GM12878 (cell line): ENCODE measurements around the gene NFYA. TPM values are rescaled to one million over a fixed set of nuclear protein-coding genes. Genes with fewer than 3 reads are reported as not detected.

Experiments used
- ATAC-seq: fragments of 200-7000 bp; cut with Tn5 transposase; 3 replicates; pipeline ENCODE4 v1.9.1; 2020; ENCODE audit warnings: mild to moderate bottlenecking, moderate library complexity
- BruUV-seq: library from RNA; stranded (reverse); fragments of 400-500 nt; replicated peaks from 2 replicates; lab custom pipeline; 2021; lab: Mats Ljungman, UMichigan
- CTCF ChIA-PET: fragments of 300-600 bp; sonication (Branson Sonifier 250); formaldehyde crosslinking; extraction: SDS; loops from one replicate; lab custom pipeline; 2021; ENCODE audit warnings: inconsistent platforms; lab: Yijun Ruan, JAX
- POLR2A ChIA-PET: fragments of 350-600 bp; formaldehyde crosslinking; extraction: SDS; loops from one replicate; lab custom pipeline; 2021; ENCODE audit warnings: inconsistent platforms; lab: Charles Lee
- RAD21 ChIA-PET: fragments of 300-600 bp; sonication (Branson Sonifier 250); formaldehyde crosslinking; loops from one replicate; lab custom pipeline; 2023; ENCODE audit warnings: antibody characterized with exemption; ENCODE audit not compliant: unreplicated experiment; lab: Charles Lee
- SMC1A ChIA-PET: fragments of 300-600 bp; sonication (Branson Sonifier 250); formaldehyde crosslinking; loops from one replicate; lab custom pipeline; 2023; ENCODE audit not compliant: unreplicated experiment, uncharacterized antibody; lab: Charles Lee
- DNase-seq: peaks from one replicate; pipeline ENCODE4 v3.0.0-alpha.2; 2011; ENCODE audit warnings: low read depth, low spot score
- FAIRE-seq: peaks from 3 replicates; lab custom pipeline; 2011; peaks lifted over from hg19 to GRCh38; lab: Jason Lieb, UNC
- H2AFZ ChIP-seq: 2 replicates; pipeline ENCODE4 v1.6.0; 2011; ENCODE audit warnings: low read depth, low read length, control low read depth; ENCODE audit not compliant: control insufficient read depth
- H3K27ac ChIP-seq: 2 replicates; pipeline ENCODE4 v1.5.1; 2011; ENCODE audit warnings: control low read depth; ENCODE audit not compliant: control insufficient read depth, insufficient read depth
- H3K27me3 ChIP-seq, 2 experiments: replicated peaks in 1 of 2; 2 replicates each; pipeline versions ENCODE4 v1.6.0 to v1.6.1; 2011; ENCODE audit warnings: low read length in 1 of 2; ENCODE audit not compliant: control insufficient read depth in 2 of 2, insufficient read depth in 2 of 2
- H3K36me3 ChIP-seq, 2 experiments: 2 replicates each; pipeline ENCODE4 v1.5.1; 2011; ENCODE audit warnings: low read length in 1 of 2; ENCODE audit not compliant: control insufficient read depth in 2 of 2, insufficient read depth in 2 of 2
- H3K4me1 ChIP-seq: 2 replicates; pipeline ENCODE4 v1.6.1; 2011; ENCODE audit warnings: mild to moderate bottlenecking, low read length, moderate library complexity, mixed read lengths; ENCODE audit not compliant: control insufficient read depth, insufficient read depth
- H3K4me2 ChIP-seq: 2 replicates; pipeline ENCODE4 v1.6.0; 2011; ENCODE audit warnings: control low read depth; ENCODE audit not compliant: control insufficient read depth, insufficient read depth
- H3K4me3 ChIP-seq: fragments of 200-600 bp; sonication (generic); 2 replicates; pipeline ENCODE4 v1.5.1; 2016
- H3K79me2 ChIP-seq: 2 replicates; pipeline ENCODE4 v1.6.0; 2011; ENCODE audit warnings: low read length; ENCODE audit not compliant: control insufficient read depth, insufficient read depth
- H3K9ac ChIP-seq: 2 replicates; pipeline ENCODE4 v1.8.0; 2011; ENCODE audit warnings: low read length, control low read depth, mixed read lengths; ENCODE audit not compliant: control insufficient read depth, insufficient read depth
- H3K9me3 ChIP-seq: replicated peaks from 3 replicates; pipeline ENCODE4 v1.5.1; 2011; ENCODE audit warnings: mild to moderate bottlenecking, low read length; ENCODE audit not compliant: control insufficient read depth, insufficient read depth
- H4K20me1 ChIP-seq: 2 replicates; pipeline ENCODE4 v1.6.0; 2011; ENCODE audit not compliant: control insufficient read depth, insufficient read depth
- JUND ChIP-seq: IDR thresholded peaks from 2 replicates; pipeline ENCODE4 v1.6.1; 2012; ENCODE audit warnings: low read depth, mild to moderate bottlenecking, low read length, improper control_type of control experiment, moderate library complexity
- RB1 ChIP-seq: fragments of 450-650 bp; formaldehyde crosslinking; IDR thresholded peaks from 2 replicates; pipeline ENCODE4 v1.6.1; 2017; ENCODE audit warnings: mild to moderate bottlenecking, borderline replicate concordance
- WGBS: methylation state at CpG from one replicate; pipeline ENCODE4 v1.1.6; 2016; ENCODE audit warnings: low lambda C conversion rate; ENCODE audit not compliant: insufficient replicate concordance, insufficient coverage; ENCODE audit errors: missing lambda C conversion rate; 5-methylcytosine and 5-hydroxymethylcytosine counted together
- in situ Hi-C: fragments of 300-500 bp; cut with MboI; formaldehyde crosslinking; loops from 9 replicates; pipeline ENCODE4 v1.14.3; 2018; ENCODE audit warnings: mixed read lengths
- intact Hi-C: fragments of 100-400 bp; cut with micrococcal nuclease; formaldehyde crosslinking; loops from one replicate; pipeline ENCODE4 v1.14.2; 2022; ENCODE audit not compliant: unreplicated experiment
- polyA plus RNA-seq, 11 experiments: library from polyadenylated mRNA; depleted of rRNA in 4 of 11; unstranded in 6 of 11; stranded (reverse) in 5 of 11; fragments of >200 nt; fragmentation: Nextera tagmentation in 4 of 11; fragmentation: Illumina TruSeq in 1 of 11; extraction: Ambion mirVana in 4 of 11; extraction: Trizol in 1 of 11; gene quantifications; 1 replicate in 1 of 11; 2 replicates in 10 of 11; pipeline versions ENCODE4 v1.2.1 to v1.2.3, GENCODE V29; 2011 to 2016; ENCODE audit warnings: inconsistent platforms in 2 of 11, missing spikeins in 2 of 11, low read depth in 1 of 11
- total RNA-seq, 4 experiments: library from RNA; depleted of rRNA in 3 of 4; stranded (reverse); fragments of >200 nt in 3 of 4; fragmentation: Illumina TruSeq in 1 of 4; extraction: Trizol in 1 of 4; gene quantifications; 2 replicates each; pipeline versions ENCODE4 v1.2.1 to v1.2.3, GENCODE V29; 2013 to 2021
- TF ChIP-seq, protein P1 (sequence below): fragments of 450-650 bp; IDR thresholded peaks from 2 replicates; pipeline ENCODE4 v1.6.1; 2017; ENCODE audit warnings: mild to moderate bottlenecking, moderate library complexity

The NFYA gene
- total and polyA plus RNA-seq, 10 of the 15 experiments (the other 5 are each of a cell fraction or from before 2014, with no cell fraction given) = 6.4 to 36.5 (median 19.1) TPM

- TF ChIP-seq, protein P1, sequence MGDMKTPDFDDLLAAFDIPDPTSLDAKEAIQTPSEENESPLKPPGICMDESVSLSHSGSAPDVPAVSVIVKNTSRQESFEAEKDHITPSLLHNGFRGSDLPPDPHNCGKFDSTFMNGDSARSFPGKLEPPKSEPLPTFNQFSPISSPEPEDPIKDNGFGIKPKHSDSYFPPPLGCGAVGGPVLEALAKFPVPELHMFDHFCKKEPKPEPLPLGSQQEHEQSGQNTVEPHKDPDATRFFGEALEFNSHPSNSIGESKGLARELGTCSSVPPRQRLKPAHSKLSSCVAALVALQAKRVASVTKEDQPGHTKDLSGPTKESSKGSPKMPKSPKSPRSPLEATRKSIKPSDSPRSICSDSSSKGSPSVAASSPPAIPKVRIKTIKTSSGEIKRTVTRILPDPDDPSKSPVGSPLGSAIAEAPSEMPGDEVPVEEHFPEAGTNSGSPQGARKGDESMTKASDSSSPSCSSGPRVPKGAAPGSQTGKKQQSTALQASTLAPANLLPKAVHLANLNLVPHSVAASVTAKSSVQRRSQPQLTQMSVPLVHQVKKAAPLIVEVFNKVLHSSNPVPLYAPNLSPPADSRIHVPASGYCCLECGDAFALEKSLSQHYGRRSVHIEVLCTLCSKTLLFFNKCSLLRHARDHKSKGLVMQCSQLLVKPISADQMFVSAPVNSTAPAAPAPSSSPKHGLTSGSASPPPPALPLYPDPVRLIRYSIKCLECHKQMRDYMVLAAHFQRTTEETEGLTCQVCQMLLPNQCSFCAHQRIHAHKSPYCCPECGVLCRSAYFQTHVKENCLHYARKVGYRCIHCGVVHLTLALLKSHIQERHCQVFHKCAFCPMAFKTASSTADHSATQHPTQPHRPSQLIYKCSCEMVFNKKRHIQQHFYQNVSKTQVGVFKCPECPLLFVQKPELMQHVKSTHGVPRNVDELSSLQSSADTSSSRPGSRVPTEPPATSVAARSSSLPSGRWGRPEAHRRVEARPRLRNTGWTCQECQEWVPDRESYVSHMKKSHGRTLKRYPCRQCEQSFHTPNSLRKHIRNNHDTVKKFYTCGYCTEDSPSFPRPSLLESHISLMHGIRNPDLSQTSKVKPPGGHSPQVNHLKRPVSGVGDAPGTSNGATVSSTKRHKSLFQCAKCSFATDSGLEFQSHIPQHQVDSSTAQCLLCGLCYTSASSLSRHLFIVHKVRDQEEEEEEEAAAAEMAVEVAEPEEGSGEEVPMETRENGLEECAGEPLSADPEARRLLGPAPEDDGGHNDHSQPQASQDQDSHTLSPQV = no peak
- no peak for TF ChIP-seq JUND
Measured at GRCh38 chr6:41064841-41065240, 7.9 kb upstream of the NFYA start (continued).

GRCh38 chr6:41065550-41066026 lies 7.2 kb upstream of the NFYA start:
- RAD21 ChIA-PET = no interaction called here

More at GRCh38 chr6:41065550-41066026, 7.2 kb upstream of the NFYA start:
- Histone ChIP-seq H3K4me1 (0 out of 2 replicates have a peak, but pooled peaks cover 1% of the 10 kb centered on the region), H3K9me3 (no peaks in the 10 kb centered on the region), H3K36me3 (peaks cover 0 to 10% of the 10 kb centered on the region in 2 experiments; a peak in 2 of 4 replicates), H3K4me3 (no peak overlapping the region), H3K27me3 (no peaks in the 10 kb centered on the region), H3K27ac (no peak overlapping the region), H4K20me1 (no peaks in the 10 kb centered on the region), H3K79me2 (0 out of 2 replicates have a peak, but pooled peaks cover 3% of the 10 kb centered on the region), H3K9ac (no peak overlapping the region), H2AFZ (no peak overlapping the region), H3K4me2 (no peak overlapping the region)
- ATAC-seq (no peak), DNase-seq (no peak), FAIRE-seq (no peak)
- POLR2A ChIA-PET = interaction anchor here (0.7 kb wide), 1 partner anchor 10 kb away, joined by 3 read pairs; no protein-coding TSS in a partner anchor
- no TSS peak for BruUV-seq
- intact Hi-C loops (no loop called here), in situ Hi-C loops (no loop called here)
- CTCF ChIA-PET = interaction anchor here (0.6 to 1.1 kb wide), 10 partner anchors 9 to 211 kb away, joined by 3 to 9 read pairs (median 3); partner anchors contain the start of gene UNC5CL
- TF ChIP-seq RB1 = no peak
- SMC1A ChIA-PET = interaction anchor here (0.7 to 0.8 kb wide), 2 partner anchors 9 to 61 kb away, joined by 3 read pairs; no protein-coding TSS in a partner anchor
- WGBS = 100% methylated on average over 2 of the region's 2 CpGs
